ENCODE data around the gene SNX8.
"Not testable (repeated sequence)": the region's sequence is repeated elsewhere in the genome, so short reads cannot be mapped to it uniquely, and the experiment has no call there.

SNX8 gene, protein sequence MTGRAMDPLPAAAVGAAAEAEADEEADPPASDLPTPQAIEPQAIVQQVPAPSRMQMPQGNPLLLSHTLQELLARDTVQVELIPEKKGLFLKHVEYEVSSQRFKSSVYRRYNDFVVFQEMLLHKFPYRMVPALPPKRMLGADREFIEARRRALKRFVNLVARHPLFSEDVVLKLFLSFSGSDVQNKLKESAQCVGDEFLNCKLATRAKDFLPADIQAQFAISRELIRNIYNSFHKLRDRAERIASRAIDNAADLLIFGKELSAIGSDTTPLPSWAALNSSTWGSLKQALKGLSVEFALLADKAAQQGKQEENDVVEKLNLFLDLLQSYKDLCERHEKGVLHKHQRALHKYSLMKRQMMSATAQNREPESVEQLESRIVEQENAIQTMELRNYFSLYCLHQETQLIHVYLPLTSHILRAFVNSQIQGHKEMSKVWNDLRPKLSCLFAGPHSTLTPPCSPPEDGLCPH

DNA sequence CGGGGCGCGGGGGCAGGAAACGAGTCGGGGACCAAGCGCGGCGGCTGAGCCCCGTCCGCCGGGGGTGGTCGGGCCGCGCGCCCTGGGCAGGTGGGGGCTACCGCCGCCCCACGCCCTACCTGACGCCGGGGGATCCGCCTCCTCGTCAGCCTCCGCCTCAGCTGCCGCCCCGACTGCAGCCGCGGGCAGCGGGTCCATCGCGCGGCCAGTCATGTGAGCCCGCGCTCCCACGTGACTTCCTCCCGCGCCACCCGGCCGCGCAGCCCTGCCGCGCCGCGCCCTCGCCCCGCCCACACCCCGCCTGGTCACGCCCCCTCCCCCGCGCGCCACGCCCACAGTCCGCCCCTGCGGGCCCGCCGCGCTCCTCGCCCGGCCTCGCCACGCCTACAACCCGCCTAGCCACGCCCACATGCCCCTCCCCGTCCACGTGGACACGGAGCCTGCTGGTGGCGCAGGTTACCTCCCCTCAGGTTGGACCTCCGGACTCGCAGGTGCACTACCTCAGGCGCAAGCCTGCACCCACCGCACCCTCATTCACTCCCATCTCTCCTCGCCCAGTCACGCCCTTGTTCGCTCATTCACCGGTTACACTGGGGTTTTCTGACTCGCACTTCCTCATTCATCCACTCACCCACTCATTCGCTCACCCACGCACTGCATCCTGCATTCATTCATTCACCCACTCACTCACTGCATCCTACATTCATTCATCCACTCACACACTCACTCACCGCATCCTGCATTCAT lies at the start of gene SNX8:
SNX8 (minus strand) TSS at position 233 of the 747 bp plus-strand sequence; CDS start at position 213, 20 bp downstream.
- DNase-seq: peak; percentile 96

DNA sequence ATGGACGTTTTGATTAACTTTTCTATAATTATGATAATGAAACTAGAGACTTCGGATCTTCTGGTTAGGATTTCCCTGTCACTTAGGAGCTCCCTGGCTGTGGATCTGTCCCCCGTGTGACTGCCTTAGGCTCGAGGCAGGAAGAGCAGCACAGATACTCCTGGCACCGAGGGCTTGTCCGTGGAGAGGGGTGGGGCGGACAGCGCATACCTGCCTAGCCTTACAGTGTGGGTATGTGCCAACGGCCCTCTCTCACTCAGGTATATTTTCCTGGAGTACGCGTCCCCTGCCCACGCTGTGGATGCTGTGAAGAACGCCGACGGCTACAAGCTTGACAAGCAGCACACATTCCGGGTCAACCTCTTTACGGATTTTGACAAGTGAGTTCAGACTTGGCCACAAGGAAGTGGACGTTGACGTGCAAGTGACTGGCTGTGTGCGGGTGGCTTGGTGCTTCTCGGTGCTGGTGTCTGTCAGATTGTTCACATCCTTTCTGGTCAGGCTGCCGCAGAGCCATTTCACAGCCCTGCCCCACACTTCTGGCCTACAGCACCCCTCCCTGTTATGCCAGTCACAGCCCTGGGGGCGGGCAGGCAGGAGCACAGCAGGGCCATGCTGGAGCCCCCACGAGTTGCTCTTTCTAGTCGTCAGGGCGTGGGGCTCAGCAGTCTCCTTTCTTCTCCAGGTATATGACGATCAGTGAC lies 48.3 kb upstream of the SNX8 start:
- DNase-seq: no peak

DNA sequence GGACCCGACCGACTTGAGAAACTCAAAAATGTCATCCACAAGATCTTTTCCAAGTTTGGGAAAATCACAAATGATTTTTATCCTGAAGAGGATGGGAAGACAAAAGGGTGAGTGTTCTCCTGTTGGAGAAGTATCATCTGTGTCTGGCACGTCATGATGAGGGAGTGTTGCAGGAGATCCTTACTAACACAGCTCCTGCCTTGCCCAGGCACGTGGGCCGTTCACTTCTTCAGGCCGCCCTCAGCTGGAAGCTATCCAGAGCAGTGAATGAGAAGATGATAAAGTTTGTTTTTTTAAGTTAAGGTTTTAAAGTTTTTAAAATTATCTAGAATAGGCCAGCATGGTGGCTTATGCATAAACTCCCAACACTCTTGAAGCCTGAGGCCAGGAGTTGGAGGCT lies 46.6 kb upstream of the SNX8 start:
- DNase-seq: no peak

DNA sequence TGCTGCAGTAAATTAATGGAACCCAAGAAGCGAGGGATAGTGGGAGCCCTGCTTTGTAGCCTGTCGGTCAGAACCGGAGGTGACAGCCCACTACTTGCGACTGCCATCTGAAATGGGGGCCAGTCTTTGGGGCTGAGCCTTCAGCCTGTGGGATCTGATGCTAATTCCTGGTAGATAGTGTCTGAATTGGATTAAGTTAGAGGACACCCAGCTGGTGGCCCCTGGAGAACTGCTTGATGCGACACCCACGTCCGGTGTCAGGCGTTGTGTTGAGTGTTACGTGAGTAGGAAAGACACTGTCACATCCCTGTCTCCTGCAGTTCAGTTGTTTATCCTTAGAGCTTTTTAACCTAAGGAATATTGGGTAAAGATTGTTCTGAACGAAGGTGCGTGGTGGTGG lies 45.4 kb upstream of the SNX8 start:
- DNase-seq: no peak

DNA sequence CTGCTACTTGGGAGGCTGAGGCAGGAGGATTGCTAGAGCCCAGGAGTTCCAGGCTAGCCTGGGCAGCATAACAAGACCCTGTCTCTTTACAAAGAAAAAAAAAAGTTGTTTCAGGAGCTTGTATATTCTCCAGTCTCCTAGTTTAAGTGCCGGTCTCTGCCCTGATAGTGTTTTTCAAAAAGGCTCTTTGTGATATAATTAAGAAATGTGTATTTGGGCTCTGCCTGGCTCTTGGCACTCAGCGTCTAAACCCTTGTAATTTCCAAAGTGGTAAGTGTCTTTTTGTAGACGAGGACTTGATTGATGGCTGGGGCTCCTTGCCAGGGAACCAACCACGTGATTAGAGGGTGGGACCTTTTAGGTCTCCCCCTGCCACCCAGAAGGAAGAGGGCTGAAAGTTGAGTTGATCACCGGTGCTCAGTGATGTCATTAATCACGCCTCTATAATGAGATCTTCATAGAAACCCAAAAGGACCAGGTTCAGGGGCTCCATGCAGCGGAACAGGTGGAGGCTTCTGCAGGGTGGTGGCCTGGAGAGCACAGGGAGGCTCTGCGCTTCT lies 44.8 kb upstream of the SNX8 start:
- DNase-seq: no peak

DNA sequence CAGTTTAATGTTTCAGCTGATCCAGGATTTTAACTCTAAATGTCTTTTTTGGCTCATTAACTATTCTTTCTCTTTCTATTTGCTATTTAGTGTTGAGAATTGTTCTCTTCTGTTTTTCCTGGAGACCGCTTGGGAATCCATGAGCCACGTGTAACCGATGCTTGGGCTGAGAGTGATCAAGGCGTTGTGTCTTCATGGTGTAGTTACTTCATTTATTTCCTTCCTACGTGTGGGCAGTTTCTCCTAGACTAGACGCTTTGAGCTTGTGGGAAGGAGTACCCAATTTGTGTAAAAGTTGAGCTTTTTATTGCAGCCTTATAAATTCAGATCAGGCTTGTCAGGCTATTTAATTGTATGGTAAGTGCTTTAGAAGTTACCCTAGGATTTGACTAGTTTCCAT lies 43.3 kb upstream of the SNX8 start:
- no peak for DNase-seq

DNA sequence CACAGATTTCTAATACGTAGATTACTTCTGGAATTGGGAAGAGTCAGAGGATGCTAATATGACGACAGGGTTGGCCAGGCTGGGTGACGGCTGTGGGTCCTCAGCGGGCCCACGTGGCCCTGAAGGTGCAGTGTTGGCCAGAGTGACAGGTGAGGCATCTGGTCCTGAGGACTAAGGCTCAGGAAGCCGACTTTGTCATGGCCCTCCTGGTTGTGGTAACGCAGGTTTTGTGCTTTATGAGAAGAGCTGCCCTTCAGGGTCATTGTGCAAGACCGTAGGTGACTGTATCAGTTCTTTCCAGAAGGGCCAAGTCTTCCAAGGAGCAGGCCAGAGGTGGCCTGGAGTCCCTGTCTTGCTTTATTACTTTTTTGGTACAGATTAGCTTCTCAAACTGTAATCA lies 42.9 kb upstream of the SNX8 start:
- no peak for DNase-seq

DNA sequence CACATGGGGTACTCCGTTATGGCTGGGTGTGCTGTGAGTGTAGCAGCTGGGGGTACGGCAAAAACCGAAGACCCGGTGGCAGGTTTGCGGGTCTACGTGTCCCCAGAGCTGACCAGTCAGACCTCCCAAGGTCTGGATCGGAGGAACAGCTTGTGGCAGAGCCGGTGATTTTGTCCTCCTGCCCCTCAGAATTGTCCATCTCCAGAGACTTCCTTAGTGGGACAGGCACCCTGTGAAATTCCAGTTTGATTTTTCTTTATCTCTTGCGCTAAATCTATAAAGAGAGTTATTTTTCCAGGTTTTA lies 41.4 kb upstream of the SNX8 start:
- DNase-seq: no peak

DNA sequence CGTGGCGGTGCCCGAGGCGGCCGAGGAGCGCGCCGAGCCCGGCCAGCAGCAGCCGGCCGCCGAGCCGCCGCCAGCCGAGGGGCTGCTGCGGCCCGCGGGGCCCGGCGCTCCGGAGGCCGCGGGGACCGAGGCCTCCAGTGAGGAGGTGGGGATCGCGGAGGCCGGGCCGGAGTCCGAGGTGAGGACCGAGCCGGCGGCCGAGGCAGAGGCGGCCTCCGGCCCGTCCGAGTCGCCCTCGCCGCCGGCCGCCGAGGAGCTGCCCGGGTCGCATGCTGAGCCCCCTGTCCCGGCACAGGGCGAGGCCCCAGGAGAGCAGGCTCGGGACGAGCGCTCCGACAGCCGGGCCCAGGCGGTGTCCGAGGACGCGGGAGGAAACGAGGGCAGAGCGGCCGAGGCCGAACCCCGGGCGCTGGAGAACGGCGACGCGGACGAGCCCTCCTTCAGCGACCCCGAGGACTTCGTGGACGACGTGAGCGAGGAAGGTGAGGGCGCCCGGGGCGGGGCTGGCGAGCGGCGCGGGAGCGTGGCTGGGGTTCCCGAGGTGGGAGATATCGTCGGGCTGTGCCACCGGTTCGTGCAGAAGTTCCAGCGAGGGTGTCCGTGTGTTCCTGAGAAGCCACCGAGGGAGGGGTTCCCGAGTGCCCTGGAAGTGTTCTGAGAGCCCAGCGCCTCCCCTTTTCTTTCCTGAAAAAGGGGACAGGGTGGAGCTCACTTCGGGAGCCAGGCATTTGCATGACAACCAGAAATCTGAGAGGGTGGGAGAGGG lies 40.9 kb upstream of the SNX8 start:
- no peak for DNase-seq

DNA sequence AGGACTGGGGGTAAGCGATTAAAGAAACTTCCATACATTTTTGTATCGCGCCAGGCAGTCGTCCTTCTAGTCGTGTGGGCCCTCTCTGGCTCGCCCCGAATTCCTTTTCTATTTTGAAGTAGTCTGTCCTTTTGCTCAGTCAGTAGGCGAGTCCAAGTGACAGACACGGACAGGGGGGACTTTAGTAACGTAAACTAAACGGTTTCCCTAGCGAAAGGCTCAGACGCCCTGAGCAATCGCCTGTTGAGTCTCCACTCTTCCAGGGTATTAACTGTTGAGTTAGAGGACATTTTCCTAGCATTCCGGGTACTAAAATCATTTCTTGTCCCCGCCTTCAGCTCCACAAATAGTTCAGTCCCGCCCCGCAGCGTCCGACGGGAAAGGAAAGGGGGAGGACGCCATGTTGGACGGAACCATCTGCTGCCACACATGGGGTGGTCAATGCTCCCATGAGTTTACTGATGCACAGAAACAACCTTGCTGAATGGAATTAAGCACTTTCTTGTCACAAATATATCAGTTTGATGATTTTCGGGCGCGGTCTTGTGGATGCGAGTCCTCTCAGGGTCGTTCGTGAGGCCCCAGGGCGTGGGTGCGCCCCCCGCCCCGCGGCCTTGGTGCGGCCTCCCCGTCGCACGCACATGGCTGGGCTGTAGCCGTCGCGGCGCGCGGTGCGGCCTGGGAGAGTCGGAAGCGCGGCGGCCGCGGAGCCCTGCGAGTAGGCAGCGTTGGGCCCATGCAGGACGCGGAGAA lies 40.1 kb upstream of the SNX8 start, which contains the start of gene EIF3B:
EIF3B (plus strand) TSS at position 642 of the 753 bp plus-strand sequence; CDS start at position 737, 95 bp downstream.
- DNase-seq: peak; percentile 89

DNA sequence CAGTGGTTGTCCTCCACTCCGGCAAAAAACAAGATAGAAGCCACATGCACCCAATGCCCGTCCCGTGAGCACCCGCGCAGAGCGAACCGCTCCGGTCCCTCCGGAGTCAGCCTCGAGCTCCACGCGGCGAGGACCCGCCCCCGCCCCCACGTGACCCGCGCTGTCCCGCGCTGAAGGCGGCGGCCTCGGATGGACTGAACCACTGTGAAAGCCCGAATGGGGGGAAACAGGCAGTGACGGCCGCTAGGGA lies 39.6 kb upstream of the SNX8 start:
- peak; percentile 84 for DNase-seq

DNA sequence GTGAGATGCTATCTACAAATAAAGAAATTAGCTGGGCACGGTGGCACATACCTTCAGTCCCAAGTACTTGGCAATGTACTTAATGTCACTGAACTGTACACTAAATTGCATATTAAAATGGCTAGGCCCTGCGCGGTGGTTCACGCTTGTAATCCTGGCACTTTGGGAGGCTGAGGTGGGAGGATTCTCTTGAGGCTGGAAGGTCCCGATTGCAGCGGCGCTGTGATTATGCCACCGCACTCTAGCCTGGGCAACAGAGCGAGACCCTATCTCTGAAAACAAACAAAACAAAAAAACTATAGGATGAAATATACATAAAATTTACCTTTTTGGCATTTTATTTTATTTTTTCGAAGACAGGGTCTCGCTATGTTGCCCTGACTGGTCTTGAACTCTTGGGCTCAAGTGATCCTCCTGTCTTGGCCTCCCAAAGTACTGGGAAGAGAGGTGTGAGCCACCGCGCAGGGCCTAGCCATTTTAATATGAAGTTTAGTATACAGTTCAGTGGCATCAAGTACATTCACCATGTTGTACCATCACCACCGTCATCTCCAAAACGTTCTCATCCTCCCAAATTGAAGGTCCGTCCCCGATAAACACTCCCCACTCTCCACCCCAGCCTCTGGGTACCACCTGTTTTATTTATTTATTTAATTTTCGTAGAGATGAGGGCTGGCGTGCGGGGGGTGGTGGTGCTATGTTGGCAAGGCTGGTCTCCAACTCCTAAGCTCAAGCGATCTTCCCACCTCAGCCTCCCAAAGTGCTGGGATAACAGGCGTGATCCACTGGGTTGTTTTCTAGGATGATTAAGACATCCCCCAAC lies 39.1 kb upstream of the SNX8 start:
- no peak for DNase-seq

DNA sequence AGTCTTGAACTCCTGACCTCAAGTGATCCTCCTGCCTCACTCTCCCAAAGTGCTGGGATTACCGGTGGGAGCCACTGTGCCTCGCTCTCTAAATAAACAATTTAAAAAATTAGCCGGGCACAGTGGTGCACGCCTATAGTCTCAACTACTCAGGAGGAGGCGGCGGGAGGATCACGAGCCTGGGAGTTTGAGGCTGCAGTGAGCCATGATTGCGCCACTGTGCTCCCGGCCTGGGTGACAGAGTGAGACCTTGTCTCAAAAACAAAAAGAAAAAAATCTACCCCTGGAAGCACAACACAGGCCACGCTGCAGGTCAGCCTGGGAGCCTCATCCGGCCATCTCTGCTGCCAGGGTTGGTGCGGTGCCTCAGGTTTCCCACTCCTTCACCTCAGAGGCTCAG lies 36.6 kb upstream of the SNX8 start:
- no peak for DNase-seq

DNA sequence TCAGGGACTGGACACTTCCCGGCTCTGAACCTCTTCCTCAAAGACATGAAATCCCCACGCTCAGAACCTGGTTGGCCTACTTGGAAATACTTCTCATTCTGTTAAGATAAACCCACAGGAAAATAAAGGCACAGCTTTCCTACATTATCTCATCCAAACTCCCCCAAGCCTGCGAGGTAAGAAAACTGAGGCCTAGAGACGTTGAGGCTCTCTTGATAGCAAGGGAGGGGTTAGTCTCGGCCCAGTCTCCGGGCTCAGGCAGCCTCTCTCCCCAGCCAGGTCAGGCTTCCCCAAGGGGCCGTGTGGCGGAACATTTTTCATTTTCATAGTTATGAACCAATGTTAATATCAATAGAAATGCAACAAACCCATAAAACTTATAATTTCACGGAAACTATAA lies 35.8 kb upstream of the SNX8 start:
- no peak for DNase-seq

DNA sequence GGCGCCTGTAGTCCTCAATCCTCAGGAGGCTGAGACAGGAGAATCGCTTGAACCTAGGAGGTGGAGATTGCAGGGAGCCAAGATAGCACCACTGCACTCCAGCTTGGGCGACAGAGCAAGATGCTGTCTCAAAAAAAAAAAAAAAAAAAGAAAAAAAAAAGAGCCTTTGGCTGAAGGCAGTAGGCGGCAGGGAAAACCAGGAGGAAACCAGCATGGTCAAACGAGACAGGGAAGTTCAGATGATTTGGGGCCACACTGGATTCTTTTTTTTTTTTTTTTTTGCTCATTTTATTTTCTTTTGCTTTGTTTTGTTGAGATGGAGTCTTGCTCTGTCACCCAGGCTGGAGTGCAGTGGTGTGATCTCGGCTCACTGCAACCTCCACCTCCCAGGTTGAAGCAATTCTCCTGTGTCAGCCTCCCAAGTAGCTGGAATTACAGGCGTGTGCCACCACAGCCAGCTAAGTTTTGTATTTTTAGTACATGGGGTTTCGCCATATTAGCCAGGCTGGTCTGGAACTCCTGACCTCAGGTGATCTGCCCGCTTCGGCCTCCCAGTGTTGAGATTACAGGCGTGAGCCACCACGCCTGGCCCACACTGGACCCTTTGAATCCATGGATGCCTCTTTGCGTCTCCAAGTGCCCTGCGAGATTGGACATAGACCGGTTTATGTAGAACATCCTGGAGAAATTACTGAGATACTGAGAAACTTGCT lies 33.3 kb upstream of the SNX8 start:
- not testable (repeated sequence) for DNase-seq

DNA sequence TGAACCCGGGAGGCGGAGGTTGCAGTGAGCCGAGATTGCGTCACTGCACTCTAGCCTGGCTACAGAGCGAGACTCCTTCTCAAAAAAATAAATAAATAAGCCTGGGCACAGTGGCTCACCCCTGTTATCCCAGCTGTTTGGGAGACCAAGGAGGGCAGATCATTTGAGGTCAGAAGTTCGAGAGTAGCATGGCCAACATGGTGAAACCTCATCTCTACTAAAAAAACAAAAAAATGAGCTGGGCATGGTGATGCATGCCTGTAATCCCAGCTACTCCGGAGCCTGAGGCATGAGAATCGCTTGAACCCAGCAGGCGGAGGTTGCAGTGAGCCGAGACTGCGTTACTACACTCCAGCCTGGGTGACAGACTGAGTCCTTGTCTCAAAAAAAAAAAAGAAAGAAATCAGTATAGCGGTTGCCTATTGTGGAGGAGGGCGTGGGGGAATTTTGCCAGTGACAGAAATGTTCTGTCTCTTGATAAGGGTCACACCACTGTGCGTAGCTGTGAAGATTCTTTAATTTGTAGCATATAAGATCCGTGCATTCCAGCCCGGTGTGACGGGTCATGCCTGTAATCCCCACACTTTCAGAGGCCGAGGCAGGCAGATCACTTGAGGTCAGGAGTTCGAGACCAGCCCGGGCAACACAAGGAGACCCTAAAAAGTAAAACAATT lies 22.5 kb upstream of the SNX8 start:
- no peak for DNase-seq

DNA sequence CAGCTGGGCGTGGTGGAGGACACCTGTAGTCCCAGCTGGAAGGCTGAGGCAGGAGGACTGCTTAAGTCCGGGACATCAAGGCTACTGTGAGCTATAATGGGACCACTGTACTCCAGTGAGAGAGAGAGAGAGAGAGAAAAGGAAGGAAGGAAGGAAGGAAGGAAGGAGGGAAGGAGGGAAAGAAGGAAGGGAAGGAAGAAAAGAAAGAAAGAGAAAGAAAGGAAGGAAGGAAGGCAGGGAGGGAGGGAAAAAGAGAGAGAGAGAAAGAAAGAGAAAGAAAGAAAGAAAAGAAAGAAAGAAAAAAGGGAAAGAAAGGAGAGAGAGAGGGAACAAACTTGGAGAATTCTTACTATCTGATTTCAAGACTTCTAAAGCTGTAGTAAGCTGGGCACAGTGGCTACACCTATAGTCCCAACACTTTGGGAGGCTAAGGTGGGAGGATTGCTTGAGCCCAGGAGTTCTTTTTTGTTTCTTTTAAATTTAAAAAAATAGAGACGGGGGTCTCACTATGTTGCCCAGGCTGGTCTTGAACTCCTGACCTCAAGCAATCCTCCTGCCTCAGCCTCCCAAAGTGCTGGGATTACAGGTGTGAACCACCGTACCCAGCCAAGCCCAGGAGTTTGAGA lies 18.5 kb upstream of the SNX8 start:
- DNase-seq: not testable (repeated sequence)

DNA sequence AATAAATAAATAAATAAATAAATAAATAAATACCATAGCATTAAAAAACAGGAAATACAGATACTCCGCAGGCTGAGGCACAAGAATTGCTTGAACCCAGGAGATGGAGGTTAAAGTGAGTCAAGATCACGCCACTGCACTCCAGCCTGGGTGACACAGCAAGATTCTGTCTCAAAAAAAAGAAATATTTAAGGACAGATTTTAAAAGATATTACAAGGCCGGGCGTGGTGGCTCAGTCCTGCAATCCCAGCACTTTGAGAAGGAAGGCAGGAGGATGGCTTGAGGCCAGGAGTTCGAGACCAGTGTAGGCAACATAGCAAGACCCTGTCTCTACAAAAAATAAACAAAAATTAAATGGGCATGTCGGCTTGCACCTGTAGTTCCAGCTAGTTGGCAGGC lies 17.5 kb upstream of the SNX8 start:
- no peak for DNase-seq

DNA sequence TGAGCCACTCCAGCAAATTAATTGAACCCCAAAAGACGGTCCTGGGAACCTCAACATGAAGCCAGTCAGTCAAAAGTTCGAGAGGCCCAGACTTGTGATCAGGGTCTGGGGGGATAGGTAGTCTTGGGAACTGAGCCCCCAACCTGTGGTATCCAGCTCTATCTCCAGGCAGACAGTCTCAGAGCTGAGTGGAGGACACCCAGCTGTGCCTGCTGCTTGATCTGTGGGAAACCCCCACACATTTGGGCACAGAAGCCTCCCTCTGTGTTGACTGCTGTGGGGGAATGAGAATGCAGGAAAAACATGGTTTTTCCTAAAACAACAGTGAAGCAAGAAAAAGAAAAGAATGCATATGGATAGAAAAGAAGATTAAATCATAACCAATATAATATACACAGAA lies 16.3 kb upstream of the SNX8 start:
- DNase-seq: no peak

All from COR-L47 (cell line).